K562 (cell line): ENCODE results near the gene NSF. TPM values are rescaled to one million over a fixed set of nuclear protein-coding genes. Genes with fewer than 3 reads are reported as not detected.
A peak's percentile ranks its signal among the peaks of the same experiment; 100 is the strongest.

Experiments
- BCL6 ChIP-seq: fragments of 250-450 bp; sonication (Bioruptor Pico); IDR thresholded peaks from 2 replicates; pipeline ENCODE4 v1.4.0; 2020
- CC2D1A ChIP-seq: fragments of 450-650 bp; IDR thresholded peaks from 2 replicates; pipeline ENCODE4 v1.6.1; 2017; ENCODE audit warnings: mild to moderate bottlenecking
- CEBPB ChIP-seq: fragments of 450-650 bp; IDR thresholded peaks from 2 replicates; pipeline ENCODE4 v1.6.1; 2016; ENCODE audit warnings: missing genetic modification characterization, missing compliant biosample characterization
- EHMT2 ChIP-seq: fragments of 450-650 bp; IDR thresholded peaks from 2 replicates; pipeline ENCODE4 v1.6.1; 2018; ENCODE audit warnings: antibody characterized with exemption
- JUN ChIP-seq, 2 experiments: sonication (generic) in 1 of 2; formaldehyde crosslinking in 1 of 2; IDR thresholded peaks; 2 replicates each; pipeline versions ENCODE4 v1.6.1 to v1.8.0; 2012 to 2022; ENCODE audit warnings: borderline replicate concordance in 2 of 2, mild to moderate bottlenecking in 2 of 2, improper control_type of control experiment in 1 of 2, low read depth in 1 of 2, low read length in 1 of 2, missing genetic modification reagents in 1 of 2
- PCBP2 ChIP-seq: fragments of 200-400 bp; formaldehyde crosslinking; IDR thresholded peaks from 2 replicates; pipeline ENCODE4 v1.6.1; 2018; ENCODE audit warnings: low read length, low read depth, mild to moderate bottlenecking, moderate library complexity; ENCODE audit not compliant: poor library complexity, severe bottlenecking
- POLR2B ChIP-seq: fragments of 450-650 bp; IDR thresholded peaks from 2 replicates; pipeline ENCODE4 v1.6.1; 2018; ENCODE audit warnings: low read depth; ENCODE audit not compliant: partially characterized antibody
- SMC3 ChIP-seq: conservative IDR thresholded peaks from 2 replicates; pipeline ENCODE4 v1.6.1; 2011; ENCODE audit warnings: low read depth, low read length, improper control_type of control experiment; ENCODE audit not compliant: insufficient read depth
- SP1 ChIP-seq: sonication (generic); formaldehyde crosslinking; IDR thresholded peaks from 2 replicates; pipeline ENCODE4 v1.8.1; 2022; ENCODE audit warnings: mild to moderate bottlenecking, missing genetic modification reagents
- STAT5B ChIP-seq: fragments of 250-450 bp; sonication (Bioruptor Pico); IDR thresholded peaks from 2 replicates; pipeline ENCODE4 v1.8.0; 2021; ENCODE audit warnings: mild to moderate bottlenecking, inconsistent platforms
- TAL1 ChIP-seq: fragments of 450-650 bp; IDR thresholded peaks from 2 replicates; pipeline ENCODE4 v1.6.1; 2016; ENCODE audit warnings: mild to moderate bottlenecking
- ZC3H4 ChIP-seq: sonication (generic); formaldehyde crosslinking; IDR thresholded peaks from 2 replicates; pipeline ENCODE4 v1.9.0; 2021; ENCODE audit warnings: missing genetic modification reagents, borderline replicate concordance
- ZFP1 ChIP-seq: fragments of 450-650 bp; formaldehyde crosslinking; IDR thresholded peaks from 2 replicates; pipeline ENCODE4 v1.4.0; 2020; ENCODE audit warnings: mild to moderate bottlenecking, mixed read lengths
- ZNF24 ChIP-seq: fragments of 450-650 bp; IDR thresholded peaks from 2 replicates; pipeline ENCODE4 v1.6.1; 2016
- ZNF253 ChIP-seq: fragments of 250-450 bp; sonication (Bioruptor Pico); conservative IDR thresholded peaks from 2 replicates; pipeline ENCODE4 v1.6.1; 2021; ENCODE audit warnings: mild to moderate bottlenecking
- ZNF263 ChIP-seq: sonication (generic); formaldehyde crosslinking; IDR thresholded peaks from 2 replicates; pipeline ENCODE4 v1.8.0; 2022; ENCODE audit warnings: mild to moderate bottlenecking, missing genetic modification reagents, borderline replicate concordance
- ZNF324 ChIP-seq: fragments of 250-450 bp; sonication (Bioruptor Pico); IDR thresholded peaks from 2 replicates; pipeline ENCODE4 v1.4.0; 2020; ENCODE audit warnings: mild to moderate bottlenecking
- ZNF445 ChIP-seq: fragments of 250-450 bp; sonication (Bioruptor Pico); IDR thresholded peaks from 2 replicates; pipeline ENCODE4 v1.4.0; 2020; ENCODE audit warnings: low read depth, mild to moderate bottlenecking, moderate library complexity
- ZNF707 ChIP-seq: fragments of 250-450 bp; sonication (Bioruptor Pico); conservative IDR thresholded peaks from 2 replicates; pipeline ENCODE4 v1.8.0; 2022; ENCODE audit warnings: inconsistent platforms, mild to moderate bottlenecking, moderate library complexity
- polyA plus RNA-seq, 8 experiments: library from polyadenylated mRNA; depleted of rRNA in 4 of 8; stranded (reverse) in 5 of 8; unstranded in 3 of 8; fragments of >200 nt; fragmentation: Nextera tagmentation in 2 of 8; fragmentation: Illumina TruSeq in 1 of 8; extraction: Ambion mirVana in 2 of 8; extraction: Trizol in 1 of 8; gene quantifications; 2 replicates each; pipeline versions ENCODE4 v1.2.1 to v1.2.3, GENCODE V29; 2011 to 2014; ENCODE audit warnings: inconsistent platforms in 1 of 8, missing spikeins in 1 of 8
- total RNA-seq, 7 experiments: library from RNA; depleted of rRNA in 6 of 7; stranded (reverse); fragments of >200 nt in 6 of 7; fragmentation: Illumina TruSeq in 2 of 7; extraction: Trizol in 2 of 7; gene quantifications; 2 replicates each; pipeline versions ENCODE4 v1.2.1 to v1.2.3, GENCODE V29; 2011 to 2021; ENCODE audit warnings: low replicate concordance in 1 of 7
- TF ChIP-seq, protein P1 (sequence below), 2 experiments: fragments of 450-650 bp in 1 of 2; sonication (generic) in 1 of 2; formaldehyde crosslinking in 1 of 2; IDR thresholded peaks in 1 of 2; conservative IDR thresholded peaks in 1 of 2; 2 replicates each; pipeline versions ENCODE4 v1.6.1 to v1.8.1; 2016 to 2023; ENCODE audit warnings: mild to moderate bottlenecking in 2 of 2, moderate library complexity in 2 of 2, inconsistent platforms in 1 of 2, missing genetic modification reagents in 1 of 2
- TF ChIP-seq, protein P2 (sequence below): sonication (generic); formaldehyde crosslinking; IDR thresholded peaks from 2 replicates; pipeline ENCODE4 v1.9.0; 2022; ENCODE audit warnings: mild to moderate bottlenecking, missing genetic modification reagents
- TF ChIP-seq, protein P3 (sequence below): fragments of 450-650 bp; IDR thresholded peaks from one replicate; pipeline ENCODE4 v1.6.1; 2018; ENCODE audit warnings: mild to moderate bottlenecking, moderate library complexity; ENCODE audit not compliant: partially characterized antibody
- TF ChIP-seq, protein P4 (sequence below), 2 experiments: fragments of 450-650 bp in 1 of 2; IDR thresholded peaks; 2 replicates each; pipeline ENCODE4 v1.6.1; 2011 to 2017; ENCODE audit warnings: low read depth in 2 of 2, antibody characterized with exemption in 1 of 2, borderline replicate concordance in 1 of 2, low read length in 1 of 2, mild to moderate bottlenecking in 1 of 2, mixed read lengths in 1 of 2; ENCODE audit not compliant: control insufficient read depth in 1 of 2

Gene NSF
- total and polyA plus RNA-seq, 9 of the 15 experiments (the other 6 are each of a cell fraction or from before 2014, with no cell fraction given) = 16.7 to 39.8 (median 36.7) TPM

DNA sequence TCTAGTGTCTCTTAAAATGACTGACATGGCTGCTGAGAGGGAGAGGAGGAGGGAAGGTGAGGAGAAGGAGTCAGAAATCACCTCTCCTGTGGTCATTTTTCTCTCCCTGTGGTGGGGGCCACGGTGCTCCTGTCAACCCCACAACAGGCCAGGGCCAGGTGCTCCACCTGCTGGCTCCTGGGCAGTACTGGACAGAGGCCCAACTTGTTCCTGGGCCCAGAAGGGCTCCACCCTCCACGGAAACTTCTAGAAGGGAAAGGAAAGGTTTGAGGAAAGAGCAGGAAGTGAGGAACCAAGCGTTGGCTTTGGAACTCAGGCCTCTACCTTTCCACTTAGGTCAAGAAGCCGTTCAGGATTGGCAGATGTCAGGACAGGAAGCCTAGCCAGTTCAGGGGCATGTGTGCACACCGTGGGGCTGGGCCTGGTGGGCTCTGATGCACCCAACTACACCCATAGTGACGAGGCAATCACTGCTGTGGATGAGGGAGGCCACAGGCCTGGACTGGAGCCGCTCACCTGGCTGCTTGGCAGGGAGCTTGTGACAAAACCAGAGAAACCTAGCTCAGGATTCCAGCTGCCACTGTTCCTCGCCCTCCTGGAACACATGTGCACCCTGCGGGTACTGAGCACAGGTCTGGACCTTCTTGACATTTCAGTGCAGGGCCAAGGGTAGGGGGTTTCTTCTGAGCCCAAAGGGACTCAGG is 191.9 kb downstream of the NSF start (continued):
- TF ChIP-seq, protein P1, sequence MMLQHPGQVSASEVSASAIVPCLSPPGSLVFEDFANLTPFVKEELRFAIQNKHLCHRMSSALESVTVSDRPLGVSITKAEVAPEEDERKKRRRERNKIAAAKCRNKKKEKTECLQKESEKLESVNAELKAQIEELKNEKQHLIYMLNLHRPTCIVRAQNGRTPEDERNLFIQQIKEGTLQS (IDR thresholded peaks at IDR 0.05) = no peak
- TF ChIP-seq, protein P1 (CRISPR knock-in tag; conservative IDR thresholded peaks at IDR 0.05) = no peak
- TF ChIP-seq ZNF324 (CRISPR knock-in tag) (no peak), SMC3 (peak; percentile 82), CEBPB (tag) (no peak), BCL6 (CRISPR knock-in tag) (no peak), ZFP1 (CRISPR knock-in tag) (no peak), TAL1 (no peak), JUN (IDR thresholded peaks at IDR 0.05; ENCODE audit: borderline replicate concordance, low read depth, low read length) (no peak), JUN (CRISPR knock-in tag; IDR thresholded peaks at IDR 0.05; ENCODE audit: borderline replicate concordance) (no peak), ZNF445 (CRISPR knock-in tag) (no peak), STAT5B (CRISPR knock-in tag) (no peak), ZC3H4 (CRISPR knock-in tag) (no peak), EHMT2 (no peak), ZNF24 (no peak), ZNF263 (CRISPR knock-in tag) (peak; percentile 86), POLR2B (no peak), PCBP2 (no peak), CC2D1A (peak; percentile 60), ZNF707 (CRISPR knock-in tag) (no peak), ZNF253 (CRISPR knock-in tag) (no peak), SP1 (0 out of 2 replicates have a peak, but pooled peaks have one; percentile 17)
- TF ChIP-seq, protein P2, sequence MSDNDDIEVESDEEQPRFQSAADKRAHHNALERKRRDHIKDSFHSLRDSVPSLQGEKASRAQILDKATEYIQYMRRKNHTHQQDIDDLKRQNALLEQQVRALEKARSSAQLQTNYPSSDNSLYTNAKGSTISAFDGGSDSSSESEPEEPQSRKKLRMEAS (CRISPR knock-in tag) = peak; percentile 18; the same call in 1 of the 2 replicates
- TF ChIP-seq, protein P3, sequence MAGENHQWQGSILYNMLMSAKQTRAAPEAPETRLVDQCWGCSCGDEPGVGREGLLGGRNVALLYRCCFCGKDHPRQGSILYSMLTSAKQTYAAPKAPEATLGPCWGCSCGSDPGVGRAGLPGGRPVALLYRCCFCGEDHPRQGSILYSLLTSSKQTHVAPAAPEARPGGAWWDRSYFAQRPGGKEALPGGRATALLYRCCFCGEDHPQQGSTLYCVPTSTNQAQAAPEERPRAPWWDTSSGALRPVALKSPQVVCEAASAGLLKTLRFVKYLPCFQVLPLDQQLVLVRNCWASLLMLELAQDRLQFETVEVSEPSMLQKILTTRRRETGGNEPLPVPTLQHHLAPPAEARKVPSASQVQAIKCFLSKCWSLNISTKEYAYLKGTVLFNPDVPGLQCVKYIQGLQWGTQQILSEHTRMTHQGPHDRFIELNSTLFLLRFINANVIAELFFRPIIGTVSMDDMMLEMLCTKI = no peak
- TF ChIP-seq, protein P4, sequence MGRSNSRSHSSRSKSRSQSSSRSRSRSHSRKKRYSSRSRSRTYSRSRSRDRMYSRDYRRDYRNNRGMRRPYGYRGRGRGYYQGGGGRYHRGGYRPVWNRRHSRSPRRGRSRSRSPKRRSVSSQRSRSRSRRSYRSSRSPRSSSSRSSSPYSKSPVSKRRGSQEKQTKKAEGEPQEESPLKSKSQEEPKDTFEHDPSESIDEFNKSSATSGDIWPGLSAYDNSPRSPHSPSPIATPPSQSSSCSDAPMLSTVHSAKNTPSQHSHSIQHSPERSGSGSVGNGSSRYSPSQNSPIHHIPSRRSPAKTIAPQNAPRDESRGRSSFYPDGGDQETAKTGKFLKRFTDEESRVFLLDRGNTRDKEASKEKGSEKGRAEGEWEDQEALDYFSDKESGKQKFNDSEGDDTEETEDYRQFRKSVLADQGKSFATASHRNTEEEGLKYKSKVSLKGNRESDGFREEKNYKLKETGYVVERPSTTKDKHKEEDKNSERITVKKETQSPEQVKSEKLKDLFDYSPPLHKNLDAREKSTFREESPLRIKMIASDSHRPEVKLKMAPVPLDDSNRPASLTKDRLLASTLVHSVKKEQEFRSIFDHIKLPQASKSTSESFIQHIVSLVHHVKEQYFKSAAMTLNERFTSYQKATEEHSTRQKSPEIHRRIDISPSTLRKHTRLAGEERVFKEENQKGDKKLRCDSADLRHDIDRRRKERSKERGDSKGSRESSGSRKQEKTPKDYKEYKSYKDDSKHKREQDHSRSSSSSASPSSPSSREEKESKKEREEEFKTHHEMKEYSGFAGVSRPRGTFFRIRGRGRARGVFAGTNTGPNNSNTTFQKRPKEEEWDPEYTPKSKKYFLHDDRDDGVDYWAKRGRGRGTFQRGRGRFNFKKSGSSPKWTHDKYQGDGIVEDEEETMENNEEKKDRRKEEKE (IDR thresholded peaks at IDR 0.05; ENCODE audit: borderline replicate concordance in 1 of 2, control insufficient read depth in 1 of 2, low read depth in 2 of 2, low read length in 1 of 2) = no peak
